SK-N-MC (cell line): Measurements from ENCODE around the gene AFAP1.

Experiments
- EZH2 ChIP-seq: fragments of 200-600 bp; sonication (generic); IDR thresholded peaks from one replicate; pipeline ENCODE4 v1.6.1; 2017; ENCODE audit warnings: antibody characterized with exemption
- FOXP2 ChIP-seq: optimal IDR thresholded peaks from 2 replicates; pipeline ENCODE3; 2011; ENCODE audit warnings: mild to moderate bottlenecking, moderate library complexity; ENCODE audit not compliant: insufficient read depth; ENCODE audit errors: extremely low read length, control extremely low read depth
- POLR2AphosphoS5 ChIP-seq: IDR thresholded peaks from 2 replicates; pipeline ENCODE4 v1.6.1; 2012; ENCODE audit warnings: mild to moderate bottlenecking, low read depth, low read length, borderline replicate concordance

DNA sequence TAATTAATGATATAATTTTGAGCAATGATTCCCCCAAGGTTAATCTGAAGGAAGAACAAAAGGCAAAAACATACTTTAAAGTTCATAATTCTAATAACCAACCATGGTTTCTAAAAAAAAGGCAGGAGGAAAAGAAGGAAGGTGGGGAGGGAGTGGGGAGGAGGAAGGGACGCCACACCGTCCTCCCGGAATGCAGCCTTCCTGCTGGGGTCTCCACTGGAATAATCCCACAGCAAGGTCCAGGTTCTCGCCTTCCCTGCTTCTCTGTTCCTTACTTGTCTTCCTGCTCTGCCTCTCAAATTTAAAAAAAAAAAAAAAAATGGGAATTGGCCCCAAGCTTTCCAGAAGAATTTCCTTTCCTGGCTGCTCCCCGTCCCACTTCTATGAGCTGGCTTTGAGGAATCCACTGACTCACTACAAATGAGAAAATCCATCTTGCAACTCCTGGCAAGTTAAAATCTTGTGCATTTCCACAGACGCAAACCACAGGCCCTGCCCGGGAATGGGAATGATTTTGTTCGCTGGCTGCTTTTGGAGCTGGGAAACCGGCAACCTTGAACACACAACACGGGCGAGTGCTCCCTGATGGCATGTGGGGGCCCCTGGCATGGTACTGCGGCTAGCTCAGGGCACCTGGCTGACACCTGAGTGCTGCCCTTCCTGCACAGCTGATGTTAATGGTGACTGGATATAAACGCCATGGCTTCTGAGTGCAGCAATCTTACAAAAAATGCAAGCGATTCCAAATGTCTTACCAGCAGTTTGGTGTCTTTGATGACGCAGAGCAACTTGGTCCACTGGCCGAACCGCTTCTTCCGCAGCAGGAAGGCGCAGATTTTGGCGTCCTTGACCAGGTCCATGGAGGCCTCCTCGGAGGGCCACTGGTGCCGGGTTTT, 97.0 kb downstream of the AFAP1 start:
- no peak for TF ChIP-seq EZH2
- no peak for TF ChIP-seq POLR2AphosphoS5
- no peak for TF ChIP-seq FOXP2
